ENCODE results near the gene INIP.

DNA sequence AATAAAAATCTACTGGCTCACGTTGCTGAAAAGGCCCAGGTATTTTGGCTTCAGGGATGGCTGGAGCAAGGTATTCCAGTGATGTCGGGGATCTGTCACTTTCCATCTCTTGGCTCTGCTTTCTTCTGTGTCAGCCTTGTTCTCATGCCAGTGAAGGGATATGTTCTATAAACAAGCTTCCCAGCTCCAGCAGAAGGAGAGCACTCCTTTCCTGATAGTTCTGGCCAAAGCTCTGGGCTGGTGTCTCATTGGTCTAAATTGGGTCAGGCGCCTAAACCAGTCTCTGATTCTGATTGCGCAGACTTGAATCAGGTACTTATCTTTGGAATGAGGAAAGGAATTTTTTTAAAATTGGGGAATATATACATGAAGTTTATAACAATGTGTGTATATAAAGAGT, 37.8 kb upstream of the INIP start:
- TF ChIP-seq ZNF292 (tag by site-specific recombination; IDR thresholded peaks at IDR 0.05; ENCODE audit: borderline replicate concordance, low read depth) (no peak), ZNF560 (tag by site-specific recombination; IDR thresholded peaks at IDR 0.05; ENCODE audit: borderline replicate concordance) (no peak), ZNF138 (tag by site-specific recombination; IDR thresholded peaks at IDR 0.05; ENCODE audit: borderline replicate concordance) (no peak), ZNF366 (tag by site-specific recombination; conservative IDR thresholded peaks at IDR 0.05) (no peak), SP2 (tag by site-specific recombination; IDR thresholded peaks at IDR 0.05) (no peak), SP7 (tag by site-specific recombination; IDR thresholded peaks at IDR 0.05) (no peak), SCRT2 (tag by site-specific recombination; IDR thresholded peaks at IDR 0.05) (no peak), EGR2 (tag by site-specific recombination; IDR thresholded peaks at IDR 0.05; ENCODE audit: low read depth) (no peak), ZBTB21 (tag by site-specific recombination; IDR thresholded peaks at IDR 0.05) (no peak), ZNF776 (tag by site-specific recombination; IDR thresholded peaks at IDR 0.05; ENCODE audit: borderline replicate concordance) (no peak)
- TF ChIP-seq, protein P1, sequence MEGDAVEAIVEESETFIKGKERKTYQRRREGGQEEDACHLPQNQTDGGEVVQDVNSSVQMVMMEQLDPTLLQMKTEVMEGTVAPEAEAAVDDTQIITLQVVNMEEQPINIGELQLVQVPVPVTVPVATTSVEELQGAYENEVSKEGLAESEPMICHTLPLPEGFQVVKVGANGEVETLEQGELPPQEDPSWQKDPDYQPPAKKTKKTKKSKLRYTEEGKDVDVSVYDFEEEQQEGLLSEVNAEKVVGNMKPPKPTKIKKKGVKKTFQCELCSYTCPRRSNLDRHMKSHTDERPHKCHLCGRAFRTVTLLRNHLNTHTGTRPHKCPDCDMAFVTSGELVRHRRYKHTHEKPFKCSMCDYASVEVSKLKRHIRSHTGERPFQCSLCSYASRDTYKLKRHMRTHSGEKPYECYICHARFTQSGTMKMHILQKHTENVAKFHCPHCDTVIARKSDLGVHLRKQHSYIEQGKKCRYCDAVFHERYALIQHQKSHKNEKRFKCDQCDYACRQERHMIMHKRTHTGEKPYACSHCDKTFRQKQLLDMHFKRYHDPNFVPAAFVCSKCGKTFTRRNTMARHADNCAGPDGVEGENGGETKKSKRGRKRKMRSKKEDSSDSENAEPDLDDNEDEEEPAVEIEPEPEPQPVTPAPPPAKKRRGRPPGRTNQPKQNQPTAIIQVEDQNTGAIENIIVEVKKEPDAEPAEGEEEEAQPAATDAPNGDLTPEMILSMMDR (tag by site-specific recombination; IDR thresholded peaks at IDR 0.05), result no peak
- TF ChIP-seq, protein P2, sequence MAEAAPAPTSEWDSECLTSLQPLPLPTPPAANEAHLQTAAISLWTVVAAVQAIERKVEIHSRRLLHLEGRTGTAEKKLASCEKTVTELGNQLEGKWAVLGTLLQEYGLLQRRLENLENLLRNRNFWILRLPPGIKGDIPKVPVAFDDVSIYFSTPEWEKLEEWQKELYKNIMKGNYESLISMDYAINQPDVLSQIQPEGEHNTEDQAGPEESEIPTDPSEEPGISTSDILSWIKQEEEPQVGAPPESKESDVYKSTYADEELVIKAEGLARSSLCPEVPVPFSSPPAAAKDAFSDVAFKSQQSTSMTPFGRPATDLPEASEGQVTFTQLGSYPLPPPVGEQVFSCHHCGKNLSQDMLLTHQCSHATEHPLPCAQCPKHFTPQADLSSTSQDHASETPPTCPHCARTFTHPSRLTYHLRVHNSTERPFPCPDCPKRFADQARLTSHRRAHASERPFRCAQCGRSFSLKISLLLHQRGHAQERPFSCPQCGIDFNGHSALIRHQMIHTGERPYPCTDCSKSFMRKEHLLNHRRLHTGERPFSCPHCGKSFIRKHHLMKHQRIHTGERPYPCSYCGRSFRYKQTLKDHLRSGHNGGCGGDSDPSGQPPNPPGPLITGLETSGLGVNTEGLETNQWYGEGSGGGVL (tag by site-specific recombination; IDR thresholded peaks at IDR 0.05), result no peak
- TF ChIP-seq, protein P3, sequence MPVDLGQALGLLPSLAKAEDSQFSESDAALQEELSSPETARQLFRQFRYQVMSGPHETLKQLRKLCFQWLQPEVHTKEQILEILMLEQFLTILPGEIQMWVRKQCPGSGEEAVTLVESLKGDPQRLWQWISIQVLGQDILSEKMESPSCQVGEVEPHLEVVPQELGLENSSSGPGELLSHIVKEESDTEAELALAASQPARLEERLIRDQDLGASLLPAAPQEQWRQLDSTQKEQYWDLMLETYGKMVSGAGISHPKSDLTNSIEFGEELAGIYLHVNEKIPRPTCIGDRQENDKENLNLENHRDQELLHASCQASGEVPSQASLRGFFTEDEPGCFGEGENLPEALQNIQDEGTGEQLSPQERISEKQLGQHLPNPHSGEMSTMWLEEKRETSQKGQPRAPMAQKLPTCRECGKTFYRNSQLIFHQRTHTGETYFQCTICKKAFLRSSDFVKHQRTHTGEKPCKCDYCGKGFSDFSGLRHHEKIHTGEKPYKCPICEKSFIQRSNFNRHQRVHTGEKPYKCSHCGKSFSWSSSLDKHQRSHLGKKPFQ (tag by site-specific recombination; IDR thresholded peaks at IDR 0.05), result no peak
